GM12878 (cell line): Measurements from ENCODE around the gene FN1. TPM values are rescaled to one million over a fixed set of nuclear protein-coding genes. Genes with fewer than 3 reads are reported as not detected.

Source experiments
- ATAC-seq: fragments of 200-7000 bp; cut with Tn5 transposase; 3 replicates; pipeline ENCODE4 v1.9.1; 2020; ENCODE audit warnings: mild to moderate bottlenecking, moderate library complexity
- BruUV-seq: library from RNA; stranded (reverse); fragments of 400-500 nt; replicated peaks from 2 replicates; lab custom pipeline; 2021; lab: Mats Ljungman, UMichigan
- CTCF ChIA-PET: fragments of 300-600 bp; sonication (Branson Sonifier 250); formaldehyde crosslinking; extraction: SDS; loops from one replicate; lab custom pipeline; 2021; ENCODE audit warnings: inconsistent platforms; lab: Yijun Ruan, JAX
- POLR2A ChIA-PET: fragments of 350-600 bp; formaldehyde crosslinking; extraction: SDS; loops from one replicate; lab custom pipeline; 2021; ENCODE audit warnings: inconsistent platforms; lab: Charles Lee
- RAD21 ChIA-PET: fragments of 300-600 bp; sonication (Branson Sonifier 250); formaldehyde crosslinking; loops from one replicate; lab custom pipeline; 2023; ENCODE audit warnings: antibody characterized with exemption; ENCODE audit not compliant: unreplicated experiment; lab: Charles Lee
- SMC1A ChIA-PET: fragments of 300-600 bp; sonication (Branson Sonifier 250); formaldehyde crosslinking; loops from one replicate; lab custom pipeline; 2023; ENCODE audit not compliant: unreplicated experiment, uncharacterized antibody; lab: Charles Lee
- DNase-seq: peaks from one replicate; pipeline ENCODE4 v3.0.0-alpha.2; 2011; ENCODE audit warnings: low read depth, low spot score
- FAIRE-seq: peaks from 3 replicates; lab custom pipeline; 2011; peaks lifted over from hg19 to GRCh38; lab: Jason Lieb, UNC
- H2AFZ ChIP-seq: 2 replicates; pipeline ENCODE4 v1.6.0; 2011; ENCODE audit warnings: low read depth, low read length, control low read depth; ENCODE audit not compliant: control insufficient read depth
- H3K27ac ChIP-seq: 2 replicates; pipeline ENCODE4 v1.5.1; 2011; ENCODE audit warnings: control low read depth; ENCODE audit not compliant: control insufficient read depth, insufficient read depth
- H3K27me3 ChIP-seq, 2 experiments: replicated peaks in 1 of 2; 2 replicates each; pipeline versions ENCODE4 v1.6.0 to v1.6.1; 2011; ENCODE audit warnings: low read length in 1 of 2; ENCODE audit not compliant: control insufficient read depth in 2 of 2, insufficient read depth in 2 of 2
- H3K36me3 ChIP-seq, 2 experiments: 2 replicates each; pipeline ENCODE4 v1.5.1; 2011; ENCODE audit warnings: low read length in 1 of 2; ENCODE audit not compliant: control insufficient read depth in 2 of 2, insufficient read depth in 2 of 2
- H3K4me1 ChIP-seq: 2 replicates; pipeline ENCODE4 v1.6.1; 2011; ENCODE audit warnings: mild to moderate bottlenecking, low read length, moderate library complexity, mixed read lengths; ENCODE audit not compliant: control insufficient read depth, insufficient read depth
- H3K4me2 ChIP-seq: 2 replicates; pipeline ENCODE4 v1.6.0; 2011; ENCODE audit warnings: control low read depth; ENCODE audit not compliant: control insufficient read depth, insufficient read depth
- H3K4me3 ChIP-seq: fragments of 200-600 bp; sonication (generic); 2 replicates; pipeline ENCODE4 v1.5.1; 2016
- H3K79me2 ChIP-seq: 2 replicates; pipeline ENCODE4 v1.6.0; 2011; ENCODE audit warnings: low read length; ENCODE audit not compliant: control insufficient read depth, insufficient read depth
- H3K9ac ChIP-seq: 2 replicates; pipeline ENCODE4 v1.8.0; 2011; ENCODE audit warnings: low read length, control low read depth, mixed read lengths; ENCODE audit not compliant: control insufficient read depth, insufficient read depth
- H3K9me3 ChIP-seq: replicated peaks from 3 replicates; pipeline ENCODE4 v1.5.1; 2011; ENCODE audit warnings: mild to moderate bottlenecking, low read length; ENCODE audit not compliant: control insufficient read depth, insufficient read depth
- H4K20me1 ChIP-seq: 2 replicates; pipeline ENCODE4 v1.6.0; 2011; ENCODE audit not compliant: control insufficient read depth, insufficient read depth
- ASH2L ChIP-seq: fragments of 300-600, 200-600 bp; sonication (generic); IDR thresholded peaks from 2 replicates; pipeline ENCODE4 v1.6.1; 2017; ENCODE audit warnings: low read depth, mild to moderate bottlenecking, borderline replicate concordance
- BHLHE40 ChIP-seq, 2 experiments: fragments of 450-650 bp in 1 of 2; IDR thresholded peaks; 2 replicates each; pipeline ENCODE4 v1.6.1; 2011 to 2017; ENCODE audit warnings: low read depth in 2 of 2, borderline replicate concordance in 1 of 2, improper control_type of control experiment in 1 of 2, low read length in 1 of 2, mild to moderate bottlenecking in 1 of 2
- BRCA1 ChIP-seq: IDR thresholded peaks from 2 replicates; pipeline ENCODE4 v1.6.1; 2011; ENCODE audit warnings: low read depth, low read length, improper control_type of control experiment
- CHD4 ChIP-seq: fragments of 200-600 bp; sonication (generic); IDR thresholded peaks from 2 replicates; pipeline ENCODE4 v1.6.1; 2016; ENCODE audit warnings: mild to moderate bottlenecking
- FOXK2 ChIP-seq: fragments of 450-650 bp; IDR thresholded peaks from 2 replicates; pipeline ENCODE4 v1.6.1; 2017; ENCODE audit warnings: mild to moderate bottlenecking, moderate library complexity
- JUNB ChIP-seq: IDR thresholded peaks from 2 replicates; pipeline ENCODE4 v1.6.1; 2016; ENCODE audit warnings: antibody characterized with exemption, mild to moderate bottlenecking
- MTA2 ChIP-seq: fragments of 450-650 bp; IDR thresholded peaks from 2 replicates; pipeline ENCODE4 v1.6.1; 2016; ENCODE audit warnings: low read depth, mild to moderate bottlenecking, moderate library complexity
- MYB ChIP-seq: fragments of 150-350 bp; IDR thresholded peaks from 2 replicates; pipeline ENCODE4 v1.6.1; 2014; ENCODE audit warnings: mild to moderate bottlenecking, low read depth, low read length, borderline replicate concordance
- PAX5 ChIP-seq: IDR thresholded peaks from 2 replicates; pipeline ENCODE4 v1.6.1; 2011; ENCODE audit warnings: low read depth, low read length, borderline replicate concordance
- SP1 ChIP-seq: IDR thresholded peaks from one replicate; pipeline ENCODE4 v1.6.1; 2011; ENCODE audit warnings: low read depth, low read length
- SPI1 ChIP-seq: IDR thresholded peaks from 2 replicates; pipeline ENCODE4 v1.6.1; 2011; ENCODE audit warnings: low read depth, mild to moderate bottlenecking, low read length, moderate library complexity, borderline replicate concordance; ENCODE audit not compliant: insufficient read depth
- STAT3 ChIP-seq: IDR thresholded peaks from 2 replicates; pipeline ENCODE4 v1.6.1; 2011; ENCODE audit warnings: low read depth, low read length, improper control_type of control experiment
- YY1 ChIP-seq: IDR thresholded peaks from 2 replicates; pipeline ENCODE4 v1.6.1; 2011; ENCODE audit warnings: low read depth, mild to moderate bottlenecking, low read length
- ZNF384 ChIP-seq: IDR thresholded peaks from 2 replicates; pipeline ENCODE4 v1.6.1; 2012; ENCODE audit warnings: low read depth, mild to moderate bottlenecking, low read length, improper control_type of control experiment, borderline replicate concordance
- ZZZ3 ChIP-seq: IDR thresholded peaks from 2 replicates; pipeline ENCODE4 v1.6.1; 2011; ENCODE audit warnings: low read depth; ENCODE audit not compliant: control insufficient read depth, insufficient read length
- WGBS: methylation state at CpG from one replicate; pipeline ENCODE4 v1.1.6; 2016; ENCODE audit warnings: low lambda C conversion rate; ENCODE audit not compliant: insufficient replicate concordance, insufficient coverage; ENCODE audit errors: missing lambda C conversion rate; 5-methylcytosine and 5-hydroxymethylcytosine counted together
- in situ Hi-C: fragments of 300-500 bp; cut with MboI; formaldehyde crosslinking; loops from 9 replicates; pipeline ENCODE4 v1.14.3; 2018; ENCODE audit warnings: mixed read lengths
- intact Hi-C: fragments of 100-400 bp; cut with micrococcal nuclease; formaldehyde crosslinking; loops from one replicate; pipeline ENCODE4 v1.14.2; 2022; ENCODE audit not compliant: unreplicated experiment
- polyA plus RNA-seq, 11 experiments: library from polyadenylated mRNA; depleted of rRNA in 4 of 11; unstranded in 6 of 11; stranded (reverse) in 5 of 11; fragments of >200 nt; fragmentation: Nextera tagmentation in 4 of 11; fragmentation: Illumina TruSeq in 1 of 11; extraction: Ambion mirVana in 4 of 11; extraction: Trizol in 1 of 11; gene quantifications; 1 replicate in 1 of 11; 2 replicates in 10 of 11; pipeline versions ENCODE4 v1.2.1 to v1.2.3, GENCODE V29; 2011 to 2016; ENCODE audit warnings: inconsistent platforms in 2 of 11, missing spikeins in 2 of 11, low read depth in 1 of 11
- total RNA-seq, 4 experiments: library from RNA; depleted of rRNA in 3 of 4; stranded (reverse); fragments of >200 nt in 3 of 4; fragmentation: Illumina TruSeq in 1 of 4; extraction: Trizol in 1 of 4; gene quantifications; 2 replicates each; pipeline versions ENCODE4 v1.2.1 to v1.2.3, GENCODE V29; 2013 to 2021
- TF ChIP-seq, protein P1 (sequence below): IDR thresholded peaks from 2 replicates; pipeline ENCODE4 v1.6.1; 2011; ENCODE audit warnings: low read depth, low read length, improper control_type of control experiment, borderline replicate concordance
- TF ChIP-seq, protein P2 (sequence below): fragments of 450-650 bp; IDR thresholded peaks from 2 replicates; pipeline ENCODE4 v1.6.1; 2017; ENCODE audit warnings: borderline replicate concordance
- TF ChIP-seq, protein P3 (sequence below): fragments of 450-650 bp; IDR thresholded peaks from 2 replicates; pipeline ENCODE4 v1.6.1; 2016; ENCODE audit warnings: mild to moderate bottlenecking

Gene FN1
- total and polyA plus RNA-seq, 10 of the 15 experiments (the other 5 are each of a cell fraction or from before 2014, with no cell fraction given) = 0.60 to 9.4 (median 1.5) TPM

DNA sequence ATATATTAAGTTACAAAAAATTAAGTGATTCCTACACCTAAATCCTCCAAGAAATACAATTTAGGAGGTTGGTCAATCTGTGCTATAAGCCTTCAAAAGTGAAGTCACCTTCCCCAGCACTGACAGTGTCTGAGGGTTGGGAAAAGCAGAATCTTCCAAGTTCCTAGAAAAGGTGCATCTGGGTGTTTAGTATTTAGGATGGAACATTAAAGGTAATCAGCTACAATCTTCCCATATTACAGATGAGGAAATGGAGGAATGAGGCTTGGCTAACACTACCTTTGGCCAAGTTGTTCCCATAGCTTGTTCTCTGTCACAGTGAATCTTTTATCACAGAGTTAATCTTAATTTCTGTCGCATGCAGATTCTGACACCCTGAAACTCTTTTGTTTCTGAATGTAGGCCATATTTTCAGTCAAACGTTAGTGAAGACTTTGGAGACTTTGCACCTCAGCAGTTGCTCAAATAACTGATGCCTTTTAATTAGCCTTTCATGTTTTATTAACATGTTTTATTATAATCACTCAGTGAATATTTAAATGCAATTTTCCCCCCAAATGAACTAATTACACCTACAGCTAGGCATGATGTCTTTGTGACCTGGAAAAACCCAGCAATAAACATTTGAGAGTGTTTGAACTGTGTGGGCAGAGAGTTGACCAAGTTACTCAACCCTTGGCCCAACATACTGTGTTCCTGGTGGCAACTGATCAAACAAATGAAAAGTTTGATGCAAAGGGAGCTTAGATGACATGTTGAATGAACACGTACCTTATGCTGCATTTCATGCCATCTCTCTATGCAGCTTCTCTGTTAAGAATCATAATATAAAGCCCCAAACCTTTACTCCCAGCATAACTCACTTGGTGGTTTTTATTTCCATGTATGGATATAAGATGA, 17.6 kb downstream of the FN1 start (continued):
- TF ChIP-seq, protein P1, sequence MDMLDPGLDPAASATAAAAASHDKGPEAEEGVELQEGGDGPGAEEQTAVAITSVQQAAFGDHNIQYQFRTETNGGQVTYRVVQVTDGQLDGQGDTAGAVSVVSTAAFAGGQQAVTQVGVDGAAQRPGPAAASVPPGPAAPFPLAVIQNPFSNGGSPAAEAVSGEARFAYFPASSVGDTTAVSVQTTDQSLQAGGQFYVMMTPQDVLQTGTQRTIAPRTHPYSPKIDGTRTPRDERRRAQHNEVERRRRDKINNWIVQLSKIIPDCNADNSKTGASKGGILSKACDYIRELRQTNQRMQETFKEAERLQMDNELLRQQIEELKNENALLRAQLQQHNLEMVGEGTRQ = no peak
- TF ChIP-seq MTA2 = no peak
- no peak for TF ChIP-seq FOXK2
- TF ChIP-seq, protein P2, sequence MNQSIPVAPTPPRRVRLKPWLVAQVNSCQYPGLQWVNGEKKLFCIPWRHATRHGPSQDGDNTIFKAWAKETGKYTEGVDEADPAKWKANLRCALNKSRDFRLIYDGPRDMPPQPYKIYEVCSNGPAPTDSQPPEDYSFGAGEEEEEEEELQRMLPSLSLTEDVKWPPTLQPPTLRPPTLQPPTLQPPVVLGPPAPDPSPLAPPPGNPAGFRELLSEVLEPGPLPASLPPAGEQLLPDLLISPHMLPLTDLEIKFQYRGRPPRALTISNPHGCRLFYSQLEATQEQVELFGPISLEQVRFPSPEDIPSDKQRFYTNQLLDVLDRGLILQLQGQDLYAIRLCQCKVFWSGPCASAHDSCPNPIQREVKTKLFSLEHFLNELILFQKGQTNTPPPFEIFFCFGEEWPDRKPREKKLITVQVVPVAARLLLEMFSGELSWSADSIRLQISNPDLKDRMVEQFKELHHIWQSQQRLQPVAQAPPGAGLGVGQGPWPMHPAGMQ = no peak

- no peak overlapping the region for H3K4me3 ChIP-seq
- no peak for ATAC-seq
- ChIA-PET SMC1A (interaction anchor here (1.0 to 1.5 kb wide), 3 partner anchors 15 to 511 kb away, joined by 3 to 4 read pairs (median 4); no protein-coding TSS in a partner anchor), CTCF (interaction anchor here (0.9 to 1.3 kb wide), 3 partner anchors 15 to 58 kb away, joined by 3 to 5 read pairs (median 3); no protein-coding TSS in a partner anchor), RAD21 (interaction anchor here (1.4 kb wide), 1 partner anchor 8 kb away, joined by 3 read pairs; no protein-coding TSS in a partner anchor), POLR2A (no interaction called here)
- no peaks in the 10 kb centered on the region for H3K9me3 ChIP-seq
- no peak overlapping the region for H2AFZ ChIP-seq
- H3K4me1 ChIP-seq = no peaks in the 10 kb centered on the region
- no peaks in the 10 kb centered on the region for H4K20me1 ChIP-seq
- no peak overlapping the region for H3K27ac ChIP-seq
- in situ Hi-C loops (no loop called here), intact Hi-C loops (no loop called here)
- no peak overlapping the region for H3K4me2 ChIP-seq
- no peak overlapping the region for H3K9ac ChIP-seq
- no peak for DNase-seq
- no peaks in the 10 kb centered on the region for H3K36me3 ChIP-seq
- BruUV-seq = no TSS peak
- WGBS = 52% methylated on average over 4 of the region's 4 CpGs
- H3K27me3 ChIP-seq = 0 out of 4 replicates have a peak, but pooled peaks cover 0 to 2% of the 10 kb centered on the region in 2 experiments
- H3K79me2 ChIP-seq = no peaks in the 10 kb centered on the region
- FAIRE-seq = no peak
- no peak for TF ChIP-seq YY1
- no peak for TF ChIP-seq ZZZ3
- TF ChIP-seq PAX5 = no peak
- no peak for TF ChIP-seq JUNB
- no peak for TF ChIP-seq SP1
- TF ChIP-seq, protein P3, sequence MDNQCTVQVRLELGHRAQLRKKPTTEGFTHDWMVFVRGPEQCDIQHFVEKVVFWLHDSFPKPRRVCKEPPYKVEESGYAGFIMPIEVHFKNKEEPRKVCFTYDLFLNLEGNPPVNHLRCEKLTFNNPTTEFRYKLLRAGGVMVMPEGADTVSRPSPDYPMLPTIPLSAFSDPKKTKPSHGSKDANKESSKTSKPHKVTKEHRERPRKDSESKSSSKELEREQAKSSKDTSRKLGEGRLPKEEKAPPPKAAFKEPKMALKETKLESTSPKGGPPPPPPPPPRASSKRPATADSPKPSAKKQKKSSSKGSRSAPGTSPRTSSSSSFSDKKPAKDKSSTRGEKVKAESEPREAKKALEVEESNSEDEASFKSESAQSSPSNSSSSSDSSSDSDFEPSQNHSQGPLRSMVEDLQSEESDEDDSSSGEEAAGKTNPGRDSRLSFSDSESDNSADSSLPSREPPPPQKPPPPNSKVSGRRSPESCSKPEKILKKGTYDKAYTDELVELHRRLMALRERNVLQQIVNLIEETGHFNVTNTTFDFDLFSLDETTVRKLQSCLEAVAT = no peak
- TF ChIP-seq ZNF384 = no peak
- no peak for TF ChIP-seq BHLHE40 (IDR thresholded peaks at IDR 0.05; ENCODE audit: borderline replicate concordance in 1 of 2, low read depth in 2 of 2, low read length in 1 of 2)
- TF ChIP-seq SPI1 = no peak
- no peak for TF ChIP-seq STAT3
- no peak for TF ChIP-seq MYB
- TF ChIP-seq CHD4 = no peak
- TF ChIP-seq BRCA1 = no peak
- TF ChIP-seq ASH2L = no peak
- no peak for TF ChIP-seq MTA2
Measured at GRCh38 chr2:215417400-215417951, 18.4 kb downstream of the FN1 start.
